T-cell (primary cell): Measurements from ENCODE around the gene FANCB. TPM values are rescaled to one million over a fixed set of nuclear protein-coding genes. Genes with fewer than 3 reads are reported as not detected.

Experiments
- ATAC-seq, 4 experiments: fragments of 200-7000 bp in 3 of 4; fragments of 150-1000 bp in 1 of 4; cut with Tn5 transposase; replicated peaks in 1 of 4; 1 replicate in 3 of 4; 2 replicates in 1 of 4; pipeline ENCODE4 v1.10.0; 2021; ENCODE audit warnings: moderate library complexity in 3 of 4, mild to moderate bottlenecking in 2 of 4, moderate number of reproducible peaks in 1 of 4
- CTCF ChIA-PET, 2 donors: fragments of 300-600 bp; sonication (Branson Sonifier 250); formaldehyde crosslinking; loops; one replicate each; lab custom pipeline; 2022; ENCODE audit warnings: antibody characterized with exemption in 2 of 2; lab: Charles Lee
- POLR2A ChIA-PET, 2 donors: fragments of 300-600 bp; sonication (Branson Sonifier 250); formaldehyde crosslinking; loops; one replicate each; lab custom pipeline; 2022; ENCODE audit warnings: antibody characterized with exemption in 2 of 2; lab: Charles Lee
- DNase-seq, 35 experiments: peaks; one replicate each; pipeline versions ENCODE4 v3.0.0 to v3.0.0-alpha.2; 2013 to 2023
- H3K27ac ChIP-seq: one replicate; pipeline ENCODE4 v1.5.1; 2013; ENCODE audit warnings: low read length
- H3K27me3 ChIP-seq, 2 experiments: replicated peaks in 1 of 2; 1 replicate in 1 of 2; 2 replicates in 1 of 2; pipeline versions ENCODE4 v1.6.1 to v1.7.0; 2013; ENCODE audit warnings: low read length in 1 of 2, mixed read lengths in 1 of 2; ENCODE audit not compliant: control insufficient read depth in 2 of 2, insufficient read depth in 2 of 2; ENCODE audit errors: extremely low read depth in 1 of 2
- H3K36me3 ChIP-seq, 2 donors: 1 replicate in 1 of 2; 2 replicates in 1 of 2; pipeline versions ENCODE4 v1.6.1 to v1.7.0; 2013; ENCODE audit warnings: low read length in 1 of 2; ENCODE audit not compliant: control insufficient read depth in 2 of 2, insufficient read depth in 1 of 2; ENCODE audit errors: extremely low read depth in 1 of 2
- H3K4me1 ChIP-seq, 2 experiments: 1 replicate in 1 of 2; 2 replicates in 1 of 2; pipeline versions ENCODE4 v1.6.1 to v1.7.0; 2013; ENCODE audit warnings: low read length in 2 of 2, mixed read lengths in 1 of 2; ENCODE audit not compliant: insufficient read depth in 2 of 2, control insufficient read depth in 1 of 2; ENCODE audit errors: extremely low read depth in 1 of 2
- H3K4me3 ChIP-seq, 2 donors: 1 replicate in 1 of 2; 2 replicates in 1 of 2; pipeline versions ENCODE4 v1.5.1 to v1.7.0; 2013; ENCODE audit warnings: mild to moderate bottlenecking in 2 of 2, low read length in 1 of 2, moderate library complexity in 1 of 2; ENCODE audit not compliant: control insufficient read depth in 1 of 2; ENCODE audit errors: extremely low read depth in 1 of 2
- H3K9me3 ChIP-seq: 2 replicates; pipeline ENCODE4 v1.7.0; 2013
- H3K27ac Mint-ChIP-seq, 2 donors: one replicate each; pipeline ENCODE4 v1.8.0; 2020 to 2021; ENCODE audit warnings: mild to moderate bottlenecking in 2 of 2, mixed read lengths in 2 of 2
- H3K27me3 Mint-ChIP-seq, 2 donors: one replicate each; pipeline ENCODE4 v1.8.0; 2021 to 2022; ENCODE audit warnings: mixed read lengths in 2 of 2
- H3K36me3 Mint-ChIP-seq: one replicate; pipeline ENCODE4 v1.8.0; 2021; ENCODE audit warnings: mixed read lengths
- H3K4me1 Mint-ChIP-seq, 3 donors: one replicate each; pipeline ENCODE4 v1.8.0; 2020 to 2022; ENCODE audit warnings: mixed read lengths in 3 of 3, mild to moderate bottlenecking in 1 of 3
- H3K4me3 Mint-ChIP-seq, 3 donors: one replicate each; pipeline ENCODE4 v1.8.0; 2020 to 2022; ENCODE audit warnings: mild to moderate bottlenecking in 3 of 3, mixed read lengths in 3 of 3, moderate library complexity in 3 of 3
- H3K9me3 Mint-ChIP-seq, 3 donors: one replicate each; pipeline ENCODE4 v1.8.0; 2020 to 2022; ENCODE audit warnings: mixed read lengths in 3 of 3
- WGBS: methylation state at CpG from one replicate; pipeline ENCODE4 v1.1.5; 2013; ENCODE audit warnings: missing lambda C conversion rate; ENCODE audit not compliant: insufficient coverage; 5-methylcytosine and 5-hydroxymethylcytosine counted together
- total RNA-seq, 35 experiments: library from RNA in 6 of 35; stranded (reverse) in 6 of 35; fragments of 120-200 nt in 1 of 35; gene quantifications; one replicate each; pipeline versions ENCODE4 v1.2.1 to v1.2.4 and lab custom pipeline; 2013 to 2026

FANCB gene
- total RNA-seq, 5 donors from 2014 or later (not counting 1 experiment from before 2014, with no cell fraction given), result 2.2 to 5.6 (median 3.2) TPM

DNA sequence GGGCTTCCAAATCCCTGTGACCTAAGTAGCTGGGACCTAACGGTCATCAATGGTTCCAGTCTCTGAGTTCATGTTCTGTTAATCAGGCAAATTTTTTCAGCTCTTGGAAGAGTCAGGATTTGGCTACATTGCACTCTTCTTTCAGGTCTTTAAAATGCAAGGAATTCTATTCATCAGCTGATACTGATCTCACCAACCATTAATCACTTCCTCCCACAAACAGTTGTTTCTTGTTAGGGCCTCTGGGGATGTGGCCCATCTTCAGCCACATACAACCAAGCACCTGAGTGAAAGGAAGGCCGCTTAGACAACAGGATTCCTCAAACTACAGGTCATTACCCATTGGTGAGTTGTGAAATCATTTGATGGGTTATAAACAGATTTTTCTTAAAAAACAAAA is 71.7 kb downstream of the FANCB start:
- H3K27me3 Mint-ChIP-seq, result peaks cover 0 to 22% of the 10 kb centered on the region in 2 donors
- DNase-seq (no peak), ATAC-seq (no peak)
- 100% methylated on average over 1 of the region's 2 CpGs for WGBS
- POLR2A ChIA-PET, result no interaction called here
- H3K9me3 Mint-ChIP-seq, result peaks cover 0 to 16% (median 2%) of the 10 kb centered on the region in 3 donors
- H3K27me3 ChIP-seq, result no peaks in the 10 kb centered on the region
- H3K4me1 ChIP-seq, result no peaks in the 10 kb centered on the region
- H3K4me1 Mint-ChIP-seq, result no peaks in the 10 kb centered on the region
- no peaks in the 10 kb centered on the region for H3K9me3 ChIP-seq
- no peaks in the 10 kb centered on the region for H3K36me3 Mint-ChIP-seq
- CTCF ChIA-PET, result no interaction called here
- H3K4me3 ChIP-seq, result no peak overlapping the region
- H3K36me3 ChIP-seq, result no peaks in the 10 kb centered on the region
- H3K27ac ChIP-seq, result no peak overlapping the region
- no peak overlapping the region for H3K27ac Mint-ChIP-seq
- H3K4me3 Mint-ChIP-seq, result no peak overlapping the region

DNA sequence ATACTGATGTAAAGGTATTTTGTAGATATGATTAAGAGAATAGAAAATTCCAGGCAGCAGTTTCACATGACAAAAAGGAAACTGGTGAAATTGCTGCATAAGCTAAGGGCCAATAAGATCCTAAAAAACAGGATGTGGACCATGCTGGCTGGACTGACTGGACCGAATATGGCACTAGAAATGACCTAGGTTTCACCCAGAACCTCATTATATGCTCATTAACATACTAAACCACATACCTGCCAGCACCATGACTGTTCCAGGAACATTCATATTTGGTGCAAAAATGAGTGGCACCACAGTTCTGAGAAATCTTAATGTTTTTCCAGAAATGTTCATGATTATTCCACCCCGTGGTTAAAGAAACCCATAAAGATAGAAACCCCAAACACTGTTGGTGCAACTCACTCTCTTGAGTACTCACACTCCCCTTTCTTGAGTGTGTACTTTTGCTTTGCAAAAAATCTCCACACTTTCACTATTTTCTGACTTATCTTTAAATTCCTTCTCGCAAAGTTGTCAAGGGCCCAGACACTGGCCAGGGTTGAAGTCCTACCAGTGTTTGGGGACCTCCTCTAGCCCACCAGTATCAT is 74.0 kb downstream of the FANCB start:
- no peak for ATAC-seq
- Histone ChIP-seq H3K4me1 (no peaks in the 10 kb centered on the region), H3K9me3 (no peaks in the 10 kb centered on the region), H3K4me3 (no peak overlapping the region), H3K27me3 (no peaks in the 10 kb centered on the region), H3K27ac (no peak overlapping the region), H3K36me3 (no peaks in the 10 kb centered on the region)
- H3K4me3 Mint-ChIP-seq, result no peak overlapping the region
- H3K9me3 Mint-ChIP-seq, result peaks cover 0 to 7% (median 0%) of the 10 kb centered on the region in 3 donors
- DNase-seq, result no peak
- ChIA-PET POLR2A (no interaction called here), CTCF (no interaction called here)
- H3K27me3 Mint-ChIP-seq, result peaks cover 2 to 10% of the 10 kb centered on the region in 2 donors
- H3K4me1 Mint-ChIP-seq, result no peaks in the 10 kb centered on the region
- 43% methylated on average over 2 of the region's 3 CpGs for WGBS
- H3K27ac Mint-ChIP-seq, result no peak overlapping the region
- peaks cover 4% of the 10 kb centered on the region for H3K36me3 Mint-ChIP-seq

Other genes with a start within 250 kb of the FANCB start
- 10 to 100 TPM in 2 of 5 donors, 1 to 10 TPM in 3; 7.1 to 11.6 (median 9.5) TPM for gene MOSPD2, start 352 bp upstream of the FANCB start, total RNA-seq